Activated CD8-positive, alpha-beta T cell treated with anti-CD3 and anti-CD28 coated beads, Interleukin-2, amount 10 ng/mL, durations not matched to agents 7 days and 5 days (primary cell): ENCODE measurements around the gene SPATA2L. TPM values are rescaled to one million over a fixed set of nuclear protein-coding genes. Genes with fewer than 3 reads are reported as not detected.
A peak's percentile ranks its signal among the peaks of the same experiment; 100 is the strongest.
"Not testable (repeated sequence)": the region's sequence is repeated elsewhere in the genome, so short reads cannot be mapped to it uniquely, and the experiment has no call there.

Experiments used
- ATAC-seq: fragments of 150-1000 bp; cut with Tn5 transposase; one replicate; pipeline ENCODE4 v1.10.0; 2021; ENCODE audit warnings: moderate library complexity
- CTCF ChIA-PET: fragments of 350-600 bp; sonication (Branson Sonifier 250); formaldehyde crosslinking; loops from one replicate; lab custom pipeline; 2021; ENCODE audit warnings: antibody characterized with exemption; lab: Charles Lee
- POLR2A ChIA-PET: fragments of 350-600 bp; sonication (Branson Sonifier 250); formaldehyde crosslinking; loops from one replicate; lab custom pipeline; 2021; ENCODE audit warnings: antibody characterized with exemption; lab: Charles Lee
- DNase-seq: peaks from one replicate; pipeline ENCODE4 v3.0.0-alpha.2; 2020
- H3K27ac Mint-ChIP-seq: one replicate; pipeline ENCODE4 v1.8.0; 2021; ENCODE audit warnings: mild to moderate bottlenecking, mixed read lengths
- H3K27me3 Mint-ChIP-seq: one replicate; pipeline ENCODE4 v1.8.0; 2021; ENCODE audit warnings: low read depth, mixed read lengths
- H3K36me3 Mint-ChIP-seq: one replicate; pipeline ENCODE4 v1.8.0; 2021; ENCODE audit warnings: low read depth, mixed read lengths
- H3K4me1 Mint-ChIP-seq: one replicate; pipeline ENCODE4 v1.8.0; 2021; ENCODE audit warnings: low read depth, mixed read lengths
- H3K4me3 Mint-ChIP-seq: one replicate; pipeline ENCODE4 v1.8.0; 2021; ENCODE audit warnings: mild to moderate bottlenecking, mixed read lengths
- H3K9me3 Mint-ChIP-seq: one replicate; pipeline ENCODE4 v1.8.0; 2022; ENCODE audit warnings: mixed read lengths; ENCODE audit not compliant: insufficient read depth
- total RNA-seq, 2 experiments: library from RNA; stranded (reverse); gene quantifications; one replicate each; pipeline ENCODE4 v1.2.3, GENCODE V29; 2021

SPATA2L gene
- total RNA-seq, 2 experiments from 2014 or later = 6.1 to 7.0 TPM

GRCh38 chr16:89667000-89667399 lies 34.5 kb downstream of the SPATA2L start:
- DNase-seq, CTCF ChIA-PET, ATAC-seq, H3K9me3 Mint-ChIP-seq, H3K4me3 Mint-ChIP-seq, H3K27me3 Mint-ChIP-seq, H3K27ac Mint-ChIP-seq, POLR2A ChIA-PET: not testable (repeated sequence)
- peaks cover 12% of the 10 kb centered on the region for H3K4me1 Mint-ChIP-seq
- peaks cover 17% of the 10 kb centered on the region for H3K36me3 Mint-ChIP-seq

- H3K4me3 Mint-ChIP-seq, H3K27me3 Mint-ChIP-seq, H3K27ac Mint-ChIP-seq, H3K9me3 Mint-ChIP-seq, POLR2A ChIA-PET, DNase-seq, ATAC-seq: not testable (repeated sequence)
- Mint-ChIP-seq H3K4me1 (peaks cover 22% of the 10 kb centered on the region), H3K36me3 (peaks cover 38% of the 10 kb centered on the region)
- CTCF ChIA-PET = interaction anchor here (0.7 kb wide), 1 partner anchor 64 kb away, joined by 3 read pairs; no protein-coding TSS in a partner anchor
Observed at GRCh38 chr16:89664238-89664637, 37.3 kb downstream of the SPATA2L start.

DNA sequence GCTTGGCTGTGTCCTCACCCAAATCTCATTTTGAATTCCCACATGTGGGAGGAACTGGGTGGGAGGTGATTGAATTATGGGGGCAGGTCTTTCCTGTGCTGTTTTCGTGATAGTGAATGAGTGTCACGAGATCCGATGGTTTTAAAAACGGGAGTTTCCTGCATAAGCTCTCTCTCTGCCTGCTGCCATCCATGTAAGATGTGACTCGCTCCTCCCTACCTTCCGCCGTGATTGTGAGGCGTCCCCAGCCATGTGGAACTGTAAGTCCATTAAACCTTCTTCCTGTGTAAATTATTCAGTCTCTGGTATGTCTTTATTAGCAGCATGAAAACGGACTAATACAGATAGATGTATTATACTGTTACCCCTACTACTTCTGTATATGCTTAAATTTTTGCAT lies 40.3 kb downstream of the SPATA2L start:
- H3K36me3 Mint-ChIP-seq = peaks cover 45% of the 10 kb centered on the region
- H3K27me3 Mint-ChIP-seq = no peaks in the 10 kb centered on the region
- no peak overlapping the region for H3K4me3 Mint-ChIP-seq
- ATAC-seq (no peak), DNase-seq (no peak)
- H3K9me3 Mint-ChIP-seq = no peaks in the 10 kb centered on the region
- H3K4me1 Mint-ChIP-seq = peaks cover 22% of the 10 kb centered on the region
- H3K27ac Mint-ChIP-seq = no peak overlapping the region
- CTCF ChIA-PET = no interaction called here
- POLR2A ChIA-PET = no interaction called here

GRCh38 chr16:89660146-89660545 lies 41.4 kb downstream of the SPATA2L start:
- POLR2A ChIA-PET = no interaction called here
- Mint-ChIP-seq H3K4me3 (no peak overlapping the region), H3K36me3 (peaks cover 51% of the 10 kb centered on the region), H3K27ac (no peak overlapping the region), H3K9me3 (no peaks in the 10 kb centered on the region), H3K4me1 (peaks cover 33% of the 10 kb centered on the region), H3K27me3 (no peaks in the 10 kb centered on the region)
- ATAC-seq (no peak), DNase-seq (no peak)
- CTCF ChIA-PET = no interaction called here

- CTCF ChIA-PET = interaction anchor here (0.9 to 2.6 kb wide), 4 partner anchors 21 to 93 kb away, joined by 3 to 13 read pairs (median 4); partner anchors contain the start of gene CDK10
Observed at GRCh38 chr16:89658221-89658879, 43.2 kb downstream of the SPATA2L start.

DNA sequence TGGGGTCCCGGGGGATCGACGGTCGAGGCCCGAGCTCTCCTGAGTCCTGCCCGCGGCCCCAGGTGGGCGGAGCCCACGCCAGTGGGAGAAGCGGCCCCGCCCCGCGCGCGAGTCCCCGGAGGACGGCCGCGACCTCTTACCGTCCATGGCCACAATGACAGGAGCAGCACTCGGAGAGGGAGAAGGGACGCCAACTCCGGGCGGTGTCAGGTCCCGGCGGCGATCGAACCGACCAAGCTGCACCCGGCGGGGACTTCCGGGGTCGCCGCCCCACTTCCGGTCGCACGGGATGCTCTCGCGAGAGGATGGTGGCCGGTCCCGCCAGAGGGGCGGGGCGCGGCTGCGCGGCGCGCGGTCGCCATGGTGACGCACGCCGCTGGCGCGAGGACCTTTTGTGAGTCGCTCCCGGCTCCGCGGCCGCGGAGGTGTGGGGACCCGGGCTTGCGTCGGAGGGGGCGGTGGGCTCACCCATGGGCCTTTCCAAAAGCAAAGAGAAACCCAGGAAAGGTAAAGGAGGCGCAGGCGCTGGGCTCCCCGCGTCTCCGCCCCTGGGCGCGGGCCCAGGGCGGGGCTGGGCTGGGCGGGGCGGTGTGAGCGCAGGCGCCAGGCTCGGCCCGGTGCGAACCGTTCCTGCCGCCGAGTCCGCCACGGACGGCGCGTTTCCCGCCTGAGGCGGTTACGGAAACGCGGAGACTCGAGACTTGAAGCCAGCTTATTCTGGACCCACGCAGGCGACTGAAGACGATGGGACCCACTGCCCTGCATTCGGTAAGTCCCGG lies 43.9 kb downstream of the SPATA2L start, which contains the start of the genes CHMP1A and SPATA33:
TSS of gene CHMP1A (minus strand) at position 267 of the 779 bp plus-strand sequence. CDS start at position 147, 120 bp downstream.
TSS of gene SPATA33 (plus strand) at position 395 of the 779 bp plus-strand sequence. CDS start at position 471, 76 bp downstream.
- ChIA-PET POLR2A (interaction anchor here (0.6 to 1.9 kb wide), 4 partner anchors 13 to 417 kb away, joined by 3 to 7 read pairs (median 4); partner anchors contain the start of gene CDK10), CTCF (interaction anchor here (1.3 to 2.6 kb wide), 2 partner anchors 29 to 43 kb away, joined by 4 to 13 read pairs; partner anchors contain the start of gene CDK10)
- DNase-seq (peak; percentile 93), ATAC-seq (peak; percentile 93)
- Mint-ChIP-seq H3K36me3 (peaks cover 44% of the 10 kb centered on the region), H3K9me3 (no peaks in the 10 kb centered on the region), H3K4me3 (peak within 1 kb of the TSS; percentile 84), H3K27ac (peak within 1 kb of the TSS; percentile 78), H3K4me1 (peaks cover 43% of the 10 kb centered on the region), H3K27me3 (no peaks in the 10 kb centered on the region)

More at GRCh38 chr16:89658221-89658879, 43.2 kb downstream of the SPATA2L start:
- peaks cover 46% of the 10 kb centered on the region for H3K36me3 Mint-ChIP-seq
- peak overlapping the region; percentile 84 for H3K4me3 Mint-ChIP-seq
- DNase-seq (no peak), ATAC-seq (peak; percentile 16)
- H3K4me1 Mint-ChIP-seq = peaks cover 43% of the 10 kb centered on the region
- POLR2A ChIA-PET = interaction anchor here (0.6 to 1.9 kb wide), 3 partner anchors 12 to 418 kb away, joined by 3 to 7 read pairs (median 4); partner anchors contain the start of gene CDK10
- H3K27me3 Mint-ChIP-seq = no peaks in the 10 kb centered on the region
- peak overlapping the region; percentile 75 for H3K27ac Mint-ChIP-seq
- no peaks in the 10 kb centered on the region for H3K9me3 Mint-ChIP-seq

DNA sequence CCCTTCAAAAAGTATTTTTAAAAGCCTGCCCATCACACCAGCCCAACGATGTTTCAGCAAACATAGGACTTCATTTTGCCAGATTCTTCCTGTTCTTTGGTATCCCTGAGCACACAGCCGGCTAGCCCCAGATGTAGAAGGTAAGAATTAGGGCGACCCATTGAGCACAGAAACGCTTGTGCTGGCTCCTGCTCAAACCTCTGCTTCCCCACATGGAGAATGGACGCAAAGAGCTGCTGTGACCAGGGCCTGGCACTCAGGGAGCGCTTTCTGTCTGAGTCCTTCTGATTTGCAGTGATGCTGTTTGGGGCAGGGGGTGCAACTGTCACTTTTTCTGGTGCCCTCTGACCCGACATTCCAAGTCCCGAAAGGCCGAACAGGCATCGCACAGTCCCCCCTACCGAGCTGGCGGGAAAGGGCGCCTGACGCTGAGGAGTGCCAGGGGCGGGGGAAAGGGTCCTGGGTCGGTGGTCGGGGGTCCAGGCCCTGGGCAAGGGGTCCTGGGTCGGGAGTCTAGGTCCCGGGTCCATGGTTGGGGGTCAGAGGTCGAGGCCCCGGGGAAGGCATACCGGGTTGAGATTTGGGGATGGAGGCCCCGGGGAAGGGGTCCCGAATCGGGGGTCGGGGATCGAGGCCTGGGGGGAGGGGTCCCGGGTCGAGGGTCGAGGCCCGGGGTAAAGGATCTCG lies 44.9 kb downstream of the SPATA2L start:
- Mint-ChIP-seq H3K36me3 (peaks cover 39% of the 10 kb centered on the region), H3K27me3 (no peaks in the 10 kb centered on the region), H3K9me3 (no peaks in the 10 kb centered on the region), H3K27ac (peak overlapping the region; percentile 78), H3K4me3 (peak overlapping the region; percentile 84), H3K4me1 (peaks cover 43% of the 10 kb centered on the region)
- ChIA-PET CTCF (interaction anchor here (2.6 kb wide), 1 partner anchor 44 kb away, joined by 13 read pairs; no protein-coding TSS in a partner anchor), POLR2A (interaction anchor here (1.4 kb wide), 1 partner anchor 67 kb away, joined by 3 read pairs; no protein-coding TSS in a partner anchor)
- no peak for DNase-seq
- no peak for ATAC-seq

GRCh38 chr16:89655062-89655643 lies 46.4 kb downstream of the SPATA2L start:
- POLR2A ChIA-PET = interaction anchor here (1.1 kb wide), 1 partner anchor 206 kb away, joined by 3 read pairs; no protein-coding TSS in a partner anchor
- CTCF ChIA-PET = no interaction called here
- Mint-ChIP-seq H3K9me3 (no peaks in the 10 kb centered on the region), H3K27me3 (no peaks in the 10 kb centered on the region), H3K27ac (peak overlapping the region; percentile 22), H3K4me3 (peak overlapping the region; percentile 84), H3K4me1 (peaks cover 39% of the 10 kb centered on the region), H3K36me3 (peaks cover 29% of the 10 kb centered on the region)
- no peak for DNase-seq
- no peak for ATAC-seq

DNA sequence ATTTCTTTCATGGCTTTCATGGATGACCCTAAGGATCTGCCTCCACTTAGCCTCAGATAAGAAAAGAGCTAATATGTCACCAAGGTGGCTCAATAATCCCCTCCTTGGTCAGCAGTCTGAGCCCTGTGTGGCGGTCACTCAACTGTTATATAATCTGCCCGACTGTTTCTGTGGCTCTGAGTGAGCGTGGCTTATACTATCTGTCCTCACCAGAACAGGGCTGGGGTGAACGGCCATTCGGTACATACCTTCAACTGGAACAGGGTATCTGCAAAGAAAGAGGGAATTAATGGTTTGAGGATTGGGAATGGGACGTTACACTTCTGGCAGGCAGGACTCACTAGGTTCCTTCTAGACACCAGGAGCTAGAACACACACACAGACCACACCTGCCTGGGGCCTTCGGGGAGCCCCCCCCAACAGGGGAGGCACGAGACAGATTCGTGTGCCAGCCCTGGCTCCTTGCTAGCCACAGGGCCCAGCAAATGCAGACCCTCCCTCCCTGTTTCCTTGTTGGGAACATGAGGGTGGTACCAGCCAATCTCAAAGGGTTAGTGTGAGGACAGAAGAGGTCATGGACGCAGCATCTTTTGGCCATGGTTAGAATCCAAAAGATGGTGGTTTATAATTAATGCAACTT lies 47.7 kb downstream of the SPATA2L start:
- DNase-seq = no peak
- H3K27ac Mint-ChIP-seq = no peak overlapping the region
- no peak for ATAC-seq
- CTCF ChIA-PET = no interaction called here
- POLR2A ChIA-PET = interaction anchor here (1.4 kb wide), 1 partner anchor 33 kb away, joined by 3 read pairs; the partner anchor contains the start of gene CDK10
- no peaks in the 10 kb centered on the region for H3K9me3 Mint-ChIP-seq
- no peak overlapping the region for H3K4me3 Mint-ChIP-seq
- peaks cover 30% of the 10 kb centered on the region for H3K36me3 Mint-ChIP-seq
- peaks cover 30% of the 10 kb centered on the region for H3K4me1 Mint-ChIP-seq
- no peaks in the 10 kb centered on the region for H3K27me3 Mint-ChIP-seq

DNA sequence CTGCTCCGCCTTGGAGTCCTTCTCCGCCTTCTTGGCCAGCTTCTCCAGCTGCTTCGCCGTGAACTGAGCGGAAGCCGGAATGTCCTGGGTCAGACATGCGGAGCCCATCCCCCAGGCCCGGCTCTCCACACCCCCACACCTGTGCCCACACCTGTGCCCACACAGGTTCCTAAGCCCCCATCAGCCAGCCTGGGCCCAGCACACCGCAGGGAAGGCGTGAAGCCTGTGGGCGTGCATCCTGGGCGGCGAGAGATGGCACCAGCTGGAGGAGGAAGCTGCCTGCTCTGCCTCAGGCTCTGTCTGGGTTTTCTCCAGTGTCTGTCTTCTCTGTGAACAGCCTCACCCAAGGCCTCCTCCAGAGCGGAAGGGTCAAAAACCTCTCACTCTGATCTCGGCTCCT lies 49.9 kb downstream of the SPATA2L start:
- no peak overlapping the region for H3K27ac Mint-ChIP-seq
- ATAC-seq (no peak), DNase-seq (no peak)
- ChIA-PET POLR2A (no interaction called here), CTCF (no interaction called here)
- no peaks in the 10 kb centered on the region for H3K9me3 Mint-ChIP-seq
- H3K27me3 Mint-ChIP-seq = no peaks in the 10 kb centered on the region
- H3K36me3 Mint-ChIP-seq = peaks cover 36% of the 10 kb centered on the region
- H3K4me3 Mint-ChIP-seq = no peak overlapping the region
- peaks cover 24% of the 10 kb centered on the region for H3K4me1 Mint-ChIP-seq
